ENCODE measurements around the gene SYNDIG1L.

- no peak for TF ChIP-seq CHD1 (IDR thresholded peaks at IDR 0.05; ENCODE audit: low read depth, low read length)
- TF ChIP-seq EP300 (IDR thresholded peaks at IDR 0.05; ENCODE audit: borderline replicate concordance in 1 of 2, control insufficient read depth in 1 of 2, low read depth in 2 of 2, low read length in 2 of 2): no peak
- no peak for TF ChIP-seq CTCF (IDR thresholded peaks at IDR 0.05 in 2 of 3, conservative IDR thresholded peaks at IDR 0.05 in 1 of 3; ENCODE audit: control insufficient read depth in 2 of 3, extremely low read depth in 1 of 3, insufficient read depth in 1 of 3, low read depth in 3 of 3, low read length in 3 of 3)
- TF ChIP-seq CBFB (IDR thresholded peaks at IDR 0.05; ENCODE audit: low read depth): no peak
- TF ChIP-seq SP1 (IDR thresholded peaks at IDR 0.05; ENCODE audit: low read depth, low read length): no peak
- TF ChIP-seq ZBTB11 (CRISPR knock-in tag; IDR thresholded peaks at IDR 0.05): no peak
- TF ChIP-seq RAD21 (IDR thresholded peaks at IDR 0.05; ENCODE audit: insufficient read depth, low read depth, low read length): no peak
- no peak for TF ChIP-seq NRF1 (conservative IDR thresholded peaks at IDR 0.05; ENCODE audit: low read depth, low read length)
- no peak for TF ChIP-seq JUND (IDR thresholded peaks at IDR 0.05; ENCODE audit: low read depth, low read length)
- TF ChIP-seq POLR2A (IDR thresholded peaks at IDR 0.05; ENCODE audit: low read depth, low read length): no peak
- no peak for TF ChIP-seq BCL11A (IDR thresholded peaks at IDR 0.05; ENCODE audit: low read depth, low read length)
- no peak for TF ChIP-seq CREB1 (IDR thresholded peaks at IDR 0.05; ENCODE audit: low read depth)
- no peak for TF ChIP-seq FOS (IDR thresholded peaks at IDR 0.05; ENCODE audit: borderline replicate concordance, extremely low read depth, insufficient read length)
- no peak for TF ChIP-seq MAX (IDR thresholded peaks at IDR 0.05; ENCODE audit: low read depth, low read length)
These were observed at the start of gene SYNDIG1L for GRCh38 chr14:74426202-74426582.

Data from GM12878 (cell line).